H1 (cell line): ENCODE results near the gene CLIC3. TPM values are rescaled to one million over a fixed set of nuclear protein-coding genes. Genes with fewer than 3 reads are reported as not detected.
A peak's percentile ranks its signal among the peaks of the same experiment; 100 is the strongest.

Experiments used
- CTCF ChIA-PET: fragments of 300-600 bp; sonication (Branson Sonifier 250); formaldehyde crosslinking; loops from one replicate; lab custom pipeline; 2021; ENCODE audit not compliant: partially characterized antibody; lab: Charles Lee
- POLR2A ChIA-PET: fragments of 300-600 bp; sonication (Branson Sonifier 250); formaldehyde crosslinking; loops from one replicate; lab custom pipeline; 2021; ENCODE audit warnings: inconsistent platforms; ENCODE audit not compliant: partially characterized antibody; lab: Charles Lee
- DNase-seq, 2 experiments: peaks; one replicate each; pipeline versions ENCODE4 v3.0.0 to v3.0.0-alpha.2; 2010 to 2022; ENCODE audit warnings: low spot score in 2 of 2, low read depth in 1 of 2, mixed read lengths in 1 of 2
- FAIRE-seq: peaks from 2 replicates; lab custom pipeline; 2011; peaks lifted over from hg19 to GRCh38; lab: Jason Lieb, UNC
- H2AFZ ChIP-seq: 2 replicates; pipeline ENCODE4 v1.8.1; 2012; ENCODE audit warnings: low read length, inconsistent platforms
- H2AK5ac ChIP-seq: 2 replicates; pipeline ENCODE4 v1.6.1; 2013; ENCODE audit warnings: low read depth, low read length
- H2BK120ac ChIP-seq: replicated peaks from 2 replicates; pipeline ENCODE3; 2013; ENCODE audit warnings: low read depth, low read length, inconsistent platforms
- H2BK12ac ChIP-seq: 2 replicates; pipeline ENCODE4 v1.6.1; 2013; ENCODE audit warnings: low read depth, low read length
- H2BK15ac ChIP-seq: 2 replicates; pipeline ENCODE4 v1.6.1; 2013; ENCODE audit warnings: low read length
- H2BK20ac ChIP-seq: 2 replicates; pipeline ENCODE4 v1.6.1; 2013; ENCODE audit warnings: low read length
- H2BK5ac ChIP-seq: 2 replicates; pipeline ENCODE4 v1.6.1; 2013; ENCODE audit warnings: low read depth, low read length
- H3K14ac ChIP-seq: 2 replicates; pipeline ENCODE4 v1.6.1; 2013; ENCODE audit warnings: inconsistent platforms; ENCODE audit not compliant: insufficient read length
- H3K18ac ChIP-seq: 2 replicates; pipeline ENCODE4 v1.6.1; 2013; ENCODE audit warnings: low read length; ENCODE audit errors: extremely low read depth
- H3K23ac ChIP-seq: 2 replicates; pipeline ENCODE4 v1.6.1; 2013; ENCODE audit warnings: inconsistent platforms; ENCODE audit not compliant: insufficient read length
- H3K23me2 ChIP-seq: 2 replicates; pipeline ENCODE4 v1.6.1; 2013; ENCODE audit warnings: low read depth, low read length
- H3K27ac ChIP-seq: 2 replicates; pipeline ENCODE4 v1.6.1; 2011; ENCODE audit warnings: low read depth, low read length, inconsistent platforms
- H3K27me3 ChIP-seq, 4 experiments: replicated peaks in 1 of 4; 1 replicate in 1 of 4; 2 replicates in 3 of 4; pipeline versions ENCODE4 v1.6.1 to v1.8.1; 2011 to 2013; ENCODE audit warnings: low read length in 3 of 4, mild to moderate bottlenecking in 3 of 4, inconsistent platforms in 2 of 4, mixed read lengths in 2 of 4, moderate library complexity in 1 of 4; ENCODE audit not compliant: control insufficient read depth in 3 of 4, insufficient read depth in 3 of 4; ENCODE audit errors: extremely low read depth in 1 of 4
- H3K36me3 ChIP-seq, 4 experiments: 2 replicates each; pipeline versions ENCODE4 v1.6.1 to v1.8.1; 2011 to 2013; ENCODE audit warnings: mild to moderate bottlenecking in 4 of 4, low read length in 3 of 4, moderate library complexity in 2 of 4, control low read depth in 1 of 4, inconsistent platforms in 1 of 4; ENCODE audit not compliant: insufficient read depth in 4 of 4, control insufficient read depth in 2 of 4
- H3K4ac ChIP-seq: replicated peaks from 2 replicates; pipeline ENCODE3; 2013; ENCODE audit warnings: low read length, low read depth, mixed read lengths, inconsistent platforms; ENCODE audit not compliant: insufficient read length
- H3K4me1 ChIP-seq, 4 experiments: replicated peaks in 1 of 4; 1 replicate in 1 of 4; 2 replicates in 3 of 4; pipeline versions ENCODE4 v1.6.1 to v1.8.1; 2011 to 2013; ENCODE audit warnings: low read length in 3 of 4, inconsistent platforms in 2 of 4, mixed read lengths in 1 of 4; ENCODE audit not compliant: insufficient read depth in 4 of 4, control insufficient read depth in 3 of 4
- H3K4me2 ChIP-seq, 2 experiments: 2 replicates each; pipeline versions ENCODE4 v1.6.1 to v1.8.1; 2011 to 2013; ENCODE audit warnings: low read depth in 2 of 2, low read length in 2 of 2, control low read depth in 1 of 2, inconsistent platforms in 1 of 2, mild to moderate bottlenecking in 1 of 2; ENCODE audit not compliant: insufficient read depth in 1 of 2
- H3K4me3 ChIP-seq, 4 experiments: fragments of 200-600, 300-600 bp in 1 of 4; sonication (generic), shearing (Covaris generic), sonication (Bioruptor Twin) in 1 of 4; 2 replicates each; pipeline versions ENCODE4 v1.5.1 to v1.8.1; 2011 to 2016; ENCODE audit warnings: low read length in 4 of 4, low read depth in 3 of 4, control low read depth in 2 of 4, inconsistent platforms in 2 of 4, mild to moderate bottlenecking in 2 of 4, mixed read lengths in 1 of 4, moderate library complexity in 1 of 4; ENCODE audit not compliant: insufficient read depth in 2 of 4; ENCODE audit errors: extremely low read depth in 1 of 4
- H3K56ac ChIP-seq: replicated peaks from 2 replicates; pipeline ENCODE3; 2013; ENCODE audit warnings: low read depth, mild to moderate bottlenecking, mixed read lengths, low read length, inconsistent platforms; ENCODE audit not compliant: insufficient read length
- H3K79me1 ChIP-seq: 2 replicates; pipeline ENCODE4 v1.6.1; 2013; ENCODE audit warnings: low read depth, low read length, control low read depth
- H3K79me2 ChIP-seq, 2 experiments: 2 replicates each; pipeline versions ENCODE4 v1.6.1 to v1.8.1; 2012 to 2013; ENCODE audit warnings: low read length in 2 of 2, mild to moderate bottlenecking in 2 of 2, inconsistent platforms in 1 of 2; ENCODE audit not compliant: insufficient read depth in 2 of 2, control insufficient read depth in 1 of 2
- H3K9ac ChIP-seq, 4 experiments: replicated peaks in 1 of 4; 1 replicate in 1 of 4; 2 replicates in 3 of 4; pipeline versions ENCODE4 v1.6.1 to v1.8.1; 2011 to 2013; ENCODE audit warnings: low read depth in 3 of 4, low read length in 3 of 4, control low read depth in 2 of 4, mild to moderate bottlenecking in 2 of 4, moderate library complexity in 2 of 4, inconsistent platforms in 1 of 4; ENCODE audit errors: extremely low read depth in 1 of 4
- H3K9me3 ChIP-seq, 2 experiments: 2 replicates each; pipeline versions ENCODE4 v1.6.1 to v1.8.1; 2012 to 2013; ENCODE audit warnings: mild to moderate bottlenecking in 2 of 2, moderate library complexity in 2 of 2, control low read depth in 1 of 2, inconsistent platforms in 1 of 2, low read depth in 1 of 2, low read length in 1 of 2, mixed read lengths in 1 of 2; ENCODE audit not compliant: insufficient read depth in 2 of 2
- H4K20me1 ChIP-seq, 2 experiments: replicated peaks in 1 of 2; 2 replicates each; pipeline versions ENCODE3 to v1.8.1; 2011 to 2013; ENCODE audit warnings: inconsistent platforms in 2 of 2, low read length in 2 of 2, mild to moderate bottlenecking in 1 of 2; ENCODE audit not compliant: insufficient read depth in 2 of 2, control insufficient read depth in 1 of 2
- H4K5ac ChIP-seq: 2 replicates; pipeline ENCODE4 v1.6.1; 2013; ENCODE audit warnings: low read length, low read depth, mixed read lengths, inconsistent platforms; ENCODE audit not compliant: insufficient read length
- H4K8ac ChIP-seq: 2 replicates; pipeline ENCODE4 v1.8.0; 2013; ENCODE audit warnings: mild to moderate bottlenecking, moderate library complexity, low read length, inconsistent platforms; ENCODE audit not compliant: insufficient read depth; ENCODE audit errors: extremely low read depth
- H4K91ac ChIP-seq: replicated peaks from 2 replicates; pipeline ENCODE3; 2013; ENCODE audit warnings: low read length, mixed read lengths, inconsistent platforms; ENCODE audit not compliant: insufficient read length
- CBX8 ChIP-seq: fragments of 300-800, 300-1000 bp; sonication (generic); IDR thresholded peaks from 2 replicates; pipeline ENCODE4 v1.7.1; 2016; ENCODE audit warnings: low read depth, low read length, borderline replicate concordance
- HDAC2 ChIP-seq, 2 experiments: fragments of 300-600 bp in 1 of 2; sonication (generic) in 1 of 2; IDR thresholded peaks; 2 replicates each; pipeline ENCODE4 v1.6.1; 2011 to 2012; ENCODE audit warnings: low read depth in 2 of 2, low read length in 2 of 2, mild to moderate bottlenecking in 2 of 2, moderate library complexity in 2 of 2, borderline replicate concordance in 1 of 2, inconsistent platforms in 1 of 2
- POLR2AphosphoS5 ChIP-seq: IDR thresholded peaks from 2 replicates; pipeline ENCODE4 v1.6.1; 2011; ENCODE audit warnings: low read depth, low read length
- RFX5 ChIP-seq: IDR thresholded peaks from 2 replicates; pipeline ENCODE4 v1.6.1; 2011; ENCODE audit warnings: low read depth, low read length, improper control_type of control experiment, borderline replicate concordance
- SIX5 ChIP-seq: IDR thresholded peaks from 2 replicates; pipeline ENCODE4 v1.6.1; 2011; ENCODE audit warnings: mild to moderate bottlenecking, low read depth, low read length
- WGBS, 2 experiments: shearing (Covaris generic) in 1 of 2; methylation state at CpG; one replicate each; pipeline versions ENCODE4 v1.1.6 to v1.1.7; 2013 to 2015; ENCODE audit warnings: low lambda C conversion rate in 2 of 2, mixed read lengths in 2 of 2, inconsistent platforms in 1 of 2, low coverage in 1 of 2, missing lambda C conversion rate in 1 of 2; ENCODE audit not compliant: insufficient replicate concordance in 2 of 2, insufficient coverage in 1 of 2, insufficient read length in 1 of 2; ENCODE audit errors: extremely low coverage in 1 of 2, missing lambda C conversion rate in 1 of 2; 5-methylcytosine and 5-hydroxymethylcytosine counted together
- polyA plus RNA-seq, 7 experiments: library from polyadenylated mRNA; depleted of rRNA in 3 of 7; stranded (reverse) in 5 of 7; unstranded in 2 of 7; fragments of >200 nt in 5 of 7; fragments of 200-250 nt in 2 of 7; gene quantifications; 1 replicate in 5 of 7; 2 replicates in 1 of 7; 4 replicates in 1 of 7; pipeline versions ENCODE4 v1.2.1 to v1.2.3, GENCODE V29; 2011 to 2013; ENCODE audit warnings: missing spikeins in 2 of 7, mixed read lengths in 2 of 7
- total RNA-seq: library from RNA; stranded (reverse); fragmentation: NEBNext Ultra II Directional; extraction: Animal tissue kit (Norgen Biotek cat#: 25700); gene quantifications from 2 replicates; pipeline ENCODE4 v1.2.1, GENCODE V29; 2021
- TF ChIP-seq, protein P1 (sequence below): IDR thresholded peaks from 2 replicates; pipeline ENCODE4 v1.6.1; 2012; ENCODE audit warnings: inconsistent platforms
- TF ChIP-seq, protein P2 (sequence below), 3 experiments: IDR thresholded peaks; 1 replicate in 2 of 3; 2 replicates in 1 of 3; pipeline versions ENCODE4 v1.5.1 to v1.6.1; 2011; ENCODE audit warnings: low read length in 3 of 3, mild to moderate bottlenecking in 3 of 3, inconsistent platforms in 2 of 3, low read depth in 1 of 3, moderate library complexity in 1 of 3; ENCODE audit not compliant: insufficient read depth in 1 of 3; ENCODE audit errors: control extremely low read depth in 1 of 3

Gene CLIC3
- total and polyA plus RNA-seq, 2 of the 8 experiments (the other 6 are each of a cell fraction or from before 2014, with no cell fraction given), result 0.12 TPM; not detected in 1

DNA sequence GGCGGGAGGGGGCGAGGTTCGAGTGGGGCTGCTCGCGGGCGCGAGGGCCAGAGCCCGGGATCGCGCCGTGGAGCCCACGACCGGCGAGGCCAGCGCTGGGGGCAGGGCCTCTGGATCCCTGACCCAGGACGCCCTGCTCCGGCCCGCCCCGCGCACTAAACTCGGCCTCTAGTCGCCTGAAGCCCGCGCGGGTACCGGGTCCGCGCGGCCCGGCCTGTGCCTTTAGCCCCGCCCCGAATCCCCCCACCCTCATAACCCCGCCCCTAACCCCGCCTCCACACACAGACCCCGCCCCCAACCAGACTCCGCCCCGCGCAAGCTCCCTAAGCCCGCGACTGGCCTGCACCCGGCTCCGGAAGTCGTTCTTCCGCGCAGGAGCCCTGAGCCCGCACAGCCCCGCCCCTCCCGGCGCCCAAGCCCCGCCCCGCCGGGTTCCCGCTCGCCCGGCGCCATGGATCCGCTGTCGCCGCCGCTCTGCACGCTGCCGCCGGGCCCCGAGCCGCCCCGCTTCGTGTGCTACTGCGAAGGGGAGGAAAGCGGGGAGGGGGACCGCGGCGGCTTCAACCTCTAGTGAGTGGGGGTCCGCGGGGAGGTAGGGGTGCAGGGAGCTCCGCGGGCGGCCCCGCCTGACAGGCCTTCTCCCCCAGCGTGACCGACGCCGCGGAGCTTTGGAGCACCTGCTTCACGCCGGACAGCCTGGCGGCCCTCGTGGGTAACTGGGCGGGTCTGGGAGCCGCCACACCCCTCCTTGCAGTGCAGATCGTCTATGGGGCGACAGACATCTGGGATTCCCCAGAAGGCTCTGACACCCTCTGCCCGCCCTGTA is 4.2 kb downstream of the CLIC3 start, which contains the start of gene PAXX:
TSS of gene PAXX (plus strand) at position 430 of the 826 bp plus-strand sequence. CDS start at position 452, 22 bp downstream.
- CTCF ChIA-PET, result interaction anchor here (0.8 to 6.3 kb wide), 15 partner anchors 10 to 223 kb away, joined by 3 to 31 read pairs (median 4); partner anchors contain the start of genes ABCA2, FUT7 and PTGDS
- Histone ChIP-seq H3K9ac (peak within 1 kb of the TSS in 2 of 4 experiments; percentile 51 to 52; a peak in 5 of 7 replicates), H3K56ac (peak within 1 kb of the TSS; percentile 69), H4K5ac (no peak within 1 kb of the TSS), H3K4me2 (peak within 1 kb of the TSS; percentile 75 to 82), H2BK120ac (no peak within 1 kb of the TSS), H3K27ac (peak within 1 kb of the TSS; percentile 3; the same call in 1 of the 2 replicates), H3K14ac (no peak within 1 kb of the TSS), H3K79me1 (no peaks in the 10 kb centered on the region), H2BK12ac (peak within 1 kb of the TSS; percentile 50; the same call in 1 of the 2 replicates), H3K4me3 (peak within 1 kb of the TSS; percentile 46 to 89 (median 74)), H4K91ac (peak within 1 kb of the TSS; percentile 65), H2BK5ac (peak within 1 kb of the TSS; percentile 44; the same call in 1 of the 2 replicates), H3K18ac (no peak within 1 kb of the TSS), H2BK20ac (no peak within 1 kb of the TSS), H4K8ac (peak within 1 kb of the TSS; percentile 65; the same call in 1 of the 2 replicates), H3K23ac (no peak within 1 kb of the TSS), H3K4me1 (peaks cover 0 to 16% (median 7%) of the 10 kb centered on the region in 4 experiments; a peak in 6 of 7 replicates), H2BK15ac (no peak within 1 kb of the TSS), H3K4ac (no peak within 1 kb of the TSS), H4K20me1 (peaks cover 0 to 2% of the 10 kb centered on the region in 2 experiments), H3K23me2 (peaks cover 17% of the 10 kb centered on the region), H2AK5ac (no peak within 1 kb of the TSS), H3K9me3 (peaks cover 6% of the 10 kb centered on the region in 2 experiments; a peak in 2 of 4 replicates), H3K27me3 (peaks cover 0 to 17% (median 12%) of the 10 kb centered on the region in 4 experiments; a peak in 3 of 7 replicates), H2AFZ (no peak within 1 kb of the TSS), H3K36me3 (peaks cover 0 to 2% (median 0%) of the 10 kb centered on the region in 4 experiments; a peak in 1 of 8 replicates), H3K79me2 (no peaks in the 10 kb centered on the region)
- POLR2A ChIA-PET, result interaction anchor here (0.7 to 1.7 kb wide), 8 partner anchors 14 to 226 kb away, joined by 3 to 4 read pairs (median 3); no protein-coding TSS in a partner anchor
- FAIRE-seq (no peak), DNase-seq (peak; percentile 65 to 96)
- WGBS, 2 experiments, result 0% methylated on average over 3 of the region's 92 CpGs; no CpG with 5 or more reads in 1 of the 2 experiments
- no peak for TF ChIP-seq CBX8
- TF ChIP-seq, protein P1, sequence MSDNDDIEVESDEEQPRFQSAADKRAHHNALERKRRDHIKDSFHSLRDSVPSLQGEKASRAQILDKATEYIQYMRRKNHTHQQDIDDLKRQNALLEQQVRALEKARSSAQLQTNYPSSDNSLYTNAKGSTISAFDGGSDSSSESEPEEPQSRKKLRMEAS, result peak; percentile 81
- no peak for TF ChIP-seq HDAC2 (IDR thresholded peaks at IDR 0.05; ENCODE audit: borderline replicate concordance in 1 of 2, low read depth in 2 of 2, low read length in 2 of 2)
- no peak; the same call in 1 of the 2 replicates for TF ChIP-seq POLR2AphosphoS5
- TF ChIP-seq SIX5, result no peak
- no peak for TF ChIP-seq RFX5
- TF ChIP-seq, protein P2, sequence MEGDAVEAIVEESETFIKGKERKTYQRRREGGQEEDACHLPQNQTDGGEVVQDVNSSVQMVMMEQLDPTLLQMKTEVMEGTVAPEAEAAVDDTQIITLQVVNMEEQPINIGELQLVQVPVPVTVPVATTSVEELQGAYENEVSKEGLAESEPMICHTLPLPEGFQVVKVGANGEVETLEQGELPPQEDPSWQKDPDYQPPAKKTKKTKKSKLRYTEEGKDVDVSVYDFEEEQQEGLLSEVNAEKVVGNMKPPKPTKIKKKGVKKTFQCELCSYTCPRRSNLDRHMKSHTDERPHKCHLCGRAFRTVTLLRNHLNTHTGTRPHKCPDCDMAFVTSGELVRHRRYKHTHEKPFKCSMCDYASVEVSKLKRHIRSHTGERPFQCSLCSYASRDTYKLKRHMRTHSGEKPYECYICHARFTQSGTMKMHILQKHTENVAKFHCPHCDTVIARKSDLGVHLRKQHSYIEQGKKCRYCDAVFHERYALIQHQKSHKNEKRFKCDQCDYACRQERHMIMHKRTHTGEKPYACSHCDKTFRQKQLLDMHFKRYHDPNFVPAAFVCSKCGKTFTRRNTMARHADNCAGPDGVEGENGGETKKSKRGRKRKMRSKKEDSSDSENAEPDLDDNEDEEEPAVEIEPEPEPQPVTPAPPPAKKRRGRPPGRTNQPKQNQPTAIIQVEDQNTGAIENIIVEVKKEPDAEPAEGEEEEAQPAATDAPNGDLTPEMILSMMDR (IDR thresholded peaks at IDR 0.05; ENCODE audit: control extremely low read depth in 1 of 3, insufficient read depth in 1 of 3, low read depth in 1 of 3, low read length in 3 of 3), result no peak
